ENCODE data around the gene METTL2B. TPM values are rescaled to one million over a fixed set of nuclear protein-coding genes. Genes with fewer than 3 reads are reported as not detected.
"Not testable (repeated sequence)": the region's sequence is repeated elsewhere in the genome, so short reads cannot be mapped to it uniquely, and the experiment has no call there.

Gene METTL2B
- total RNA-seq, 1 donor from 2014 or later: 18.5 TPM

DNA sequence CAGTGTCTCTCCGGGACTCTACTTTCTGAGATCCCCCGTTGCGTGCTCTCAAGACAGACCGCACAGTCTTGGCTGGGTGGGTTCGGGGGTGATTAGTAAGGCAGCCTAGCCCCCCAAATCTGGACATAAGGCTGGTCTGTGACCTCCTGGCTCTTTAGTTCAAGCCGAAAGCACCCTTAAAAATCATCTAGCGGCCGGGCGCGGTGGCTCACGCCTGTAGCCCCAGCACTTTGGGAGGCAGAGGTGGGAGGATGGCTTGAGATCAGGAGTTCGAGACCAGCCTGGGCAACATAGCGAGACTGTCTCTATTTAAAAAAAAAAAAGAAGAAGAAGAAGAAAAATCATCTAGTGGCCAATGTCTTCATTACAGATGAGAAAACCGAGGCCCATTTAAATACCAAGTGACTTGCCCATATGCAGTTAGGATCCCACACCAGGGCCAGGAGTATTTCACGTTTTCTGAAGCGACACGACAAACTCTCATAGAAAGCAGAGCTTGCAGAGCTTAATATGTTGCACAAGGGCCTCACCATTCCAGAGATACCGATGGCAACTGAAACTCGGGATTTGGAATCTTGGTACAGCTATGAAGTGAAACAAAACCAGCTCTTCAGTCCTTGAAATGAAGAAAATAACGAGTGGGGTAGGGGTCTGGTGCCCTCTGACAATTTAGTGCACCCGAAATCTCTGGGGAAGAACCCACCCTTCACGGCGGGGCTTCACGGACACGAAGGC, 21.6 kb upstream of the METTL2B start:
- DNase-seq (ENCODE audit: low read depth in 2 of 2): peak in 1 of 2 donors; percentile 20

DNA sequence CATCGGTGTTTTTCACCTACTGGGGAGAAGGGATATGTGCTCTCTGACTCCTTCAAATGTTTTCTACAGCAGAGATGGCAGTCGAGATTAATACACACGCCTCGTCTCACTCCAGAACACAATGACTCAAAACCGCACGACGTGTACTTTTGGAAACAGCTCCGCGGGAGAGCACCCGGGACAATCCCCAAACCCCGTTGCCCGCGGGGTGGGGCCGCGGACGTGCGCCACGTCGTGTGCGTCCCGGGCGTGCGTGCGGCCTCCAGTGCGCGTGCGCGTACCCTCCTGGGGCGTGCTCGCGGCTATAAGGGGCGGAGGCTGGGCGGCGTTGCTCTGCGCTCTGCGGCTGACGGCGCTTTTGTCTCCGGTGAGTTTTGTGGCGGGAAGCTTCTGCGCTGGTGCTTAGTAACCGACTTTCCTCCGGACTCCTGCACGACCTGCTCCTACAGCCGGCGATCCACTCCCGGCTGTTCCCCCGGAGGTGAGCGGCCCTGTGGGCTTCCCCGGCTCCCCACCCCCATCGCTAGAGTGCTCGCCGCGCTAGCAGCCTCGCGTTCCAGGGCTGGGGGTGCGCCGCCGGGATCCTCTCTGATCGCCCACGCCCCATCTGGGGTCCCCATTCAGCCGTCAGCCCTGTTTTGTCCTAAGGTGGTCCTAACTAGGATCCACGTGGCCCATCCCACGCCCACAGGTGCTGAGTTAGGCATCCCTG, 20.8 kb upstream of the METTL2B start, which contains the start of gene HILPDA:
Gene HILPDA (plus strand): TSS at position 336 of the 712 bp plus-strand sequence. CDS start 1,391 bp downstream, outside the sequence.
- peak; percentile 90 to 91 for DNase-seq (ENCODE audit: low read depth in 2 of 2)

DNA sequence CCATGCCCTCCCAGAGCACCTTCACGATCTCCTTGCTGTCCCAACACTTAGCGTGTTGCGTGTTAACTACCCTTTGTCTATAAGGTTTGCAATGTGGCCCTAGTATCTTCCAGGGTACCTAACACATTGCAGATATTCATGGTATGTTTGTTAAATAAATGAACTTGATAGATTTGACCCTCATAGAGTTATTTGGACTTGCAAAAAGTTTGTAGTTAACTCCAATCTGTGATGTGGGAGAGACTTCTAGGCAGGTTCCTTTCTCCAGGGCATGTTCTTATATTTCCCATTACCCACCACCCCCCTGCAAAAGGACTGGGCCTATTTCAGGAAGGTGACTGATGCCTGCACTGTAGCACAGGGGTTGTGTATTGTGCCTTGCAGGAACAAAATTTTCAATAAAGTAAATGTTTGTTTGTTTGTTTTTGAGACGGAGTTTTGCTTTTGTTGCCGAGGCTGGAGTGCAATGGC, 20.3 kb upstream of the METTL2B start:
- peak in 1 of 2 donors; percentile 5 for DNase-seq (ENCODE audit: low read depth in 2 of 2)

DNA sequence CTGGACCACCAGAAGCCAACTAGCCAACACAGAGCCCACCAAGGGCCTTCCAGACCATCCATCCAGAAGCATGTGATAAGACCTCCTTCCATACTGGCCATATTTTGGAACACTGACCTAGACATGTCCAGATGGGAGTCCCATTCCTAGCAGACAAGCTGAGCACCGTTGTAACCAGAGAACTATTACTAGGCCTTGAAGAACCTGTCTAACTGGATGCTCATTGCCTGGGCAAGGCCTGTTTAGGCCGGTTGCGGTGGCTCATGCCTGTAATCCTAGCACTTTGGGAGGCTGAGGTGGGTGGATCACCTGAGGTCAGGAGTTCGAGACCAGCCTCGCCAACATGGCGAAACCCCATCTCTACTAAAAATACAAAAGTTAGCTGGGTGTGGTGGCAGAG, 19.2 kb upstream of the METTL2B start:
- DNase-seq (ENCODE audit: low read depth in 2 of 2): not testable (repeated sequence)

DNA sequence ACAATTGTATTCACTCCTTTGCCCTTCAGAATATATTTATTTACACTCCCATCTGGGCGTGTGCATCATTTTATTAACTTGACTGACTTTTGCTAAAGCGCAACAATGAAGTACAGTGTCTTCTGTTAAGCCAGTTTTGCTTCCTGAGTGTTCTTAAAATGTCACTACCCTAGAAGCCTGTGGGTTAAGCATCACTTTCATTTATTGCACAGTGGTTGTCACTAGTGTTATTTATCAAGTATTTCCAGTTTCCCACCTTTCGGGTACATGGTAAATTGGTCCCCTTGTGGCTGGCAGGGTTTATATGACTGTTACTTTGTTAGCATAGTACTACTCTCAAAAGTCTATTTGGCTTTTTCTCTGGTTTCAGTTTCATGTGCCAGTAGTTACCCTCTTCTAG, 17.6 kb upstream of the METTL2B start:
- no peak for DNase-seq (ENCODE audit: low read depth in 2 of 2)

DNA sequence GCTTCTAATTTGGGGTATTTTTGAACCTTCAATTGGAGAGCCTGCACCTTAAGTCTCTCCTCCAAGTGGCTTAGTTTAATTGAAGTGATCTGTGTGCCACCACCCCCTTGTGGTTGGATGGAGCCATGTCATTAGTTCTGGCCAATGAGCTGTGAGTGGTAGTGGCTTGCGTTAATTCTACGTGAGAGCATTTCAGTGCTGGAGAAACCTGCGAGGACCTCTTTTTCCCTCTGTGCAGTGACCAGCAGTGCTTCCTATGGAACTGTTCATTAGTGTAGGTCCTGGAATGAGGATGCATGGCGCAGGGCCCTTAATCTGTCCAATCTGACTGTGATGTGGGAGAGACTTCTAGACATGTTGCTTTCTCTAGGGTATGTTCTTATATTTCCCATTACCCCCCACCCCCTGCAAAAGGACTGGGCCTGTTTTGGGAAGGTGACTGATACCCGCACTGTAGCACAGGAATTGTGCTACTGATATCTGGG, 17.1 kb upstream of the METTL2B start:
- peak; percentile 77 to 81 for DNase-seq (ENCODE audit: low read depth in 2 of 2)

DNA sequence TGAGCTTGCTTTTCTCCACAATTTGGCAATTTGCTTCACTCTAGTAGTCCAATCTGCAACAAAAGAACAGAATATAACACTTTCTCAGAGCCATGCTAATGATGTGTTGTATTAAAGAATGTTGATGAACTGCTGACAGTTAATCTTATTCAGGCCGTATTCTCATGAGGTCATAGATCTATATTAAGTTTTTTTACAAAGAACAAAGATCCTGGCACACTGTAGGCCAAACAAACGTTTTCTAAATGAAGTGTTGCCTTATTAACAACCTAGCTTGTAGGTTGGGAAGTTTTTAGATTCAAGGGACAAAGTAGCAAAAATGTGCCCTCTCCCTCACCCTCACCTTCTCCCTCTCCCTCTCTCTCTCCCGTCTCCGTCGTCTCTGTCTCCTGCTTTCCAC, 14.1 kb upstream of the METTL2B start:
- no peak for DNase-seq (ENCODE audit: low read depth in 2 of 2)

DNA sequence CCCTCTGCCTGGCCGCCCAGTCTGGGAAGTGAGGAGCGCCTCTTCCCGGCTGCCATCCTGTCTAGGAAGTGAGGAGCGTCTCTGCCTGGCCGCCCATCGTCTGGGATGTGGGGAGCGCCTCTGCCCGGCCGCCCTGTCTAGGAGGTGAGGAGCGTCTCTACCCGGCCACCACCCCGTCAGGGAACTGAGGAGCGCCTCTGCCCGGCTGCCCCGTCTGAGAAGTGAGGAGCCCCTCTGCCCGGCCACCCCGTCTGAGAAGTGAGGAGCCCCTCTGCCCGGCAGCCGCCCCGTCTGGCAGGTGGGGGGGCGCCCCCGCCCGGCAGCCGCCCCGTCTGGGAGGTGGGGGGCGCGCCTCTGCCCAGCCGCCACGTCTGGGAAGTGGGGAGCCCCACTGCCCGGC, 13.2 kb upstream of the METTL2B start:
- DNase-seq (ENCODE audit: low read depth in 2 of 2): not testable (repeated sequence)

DNA sequence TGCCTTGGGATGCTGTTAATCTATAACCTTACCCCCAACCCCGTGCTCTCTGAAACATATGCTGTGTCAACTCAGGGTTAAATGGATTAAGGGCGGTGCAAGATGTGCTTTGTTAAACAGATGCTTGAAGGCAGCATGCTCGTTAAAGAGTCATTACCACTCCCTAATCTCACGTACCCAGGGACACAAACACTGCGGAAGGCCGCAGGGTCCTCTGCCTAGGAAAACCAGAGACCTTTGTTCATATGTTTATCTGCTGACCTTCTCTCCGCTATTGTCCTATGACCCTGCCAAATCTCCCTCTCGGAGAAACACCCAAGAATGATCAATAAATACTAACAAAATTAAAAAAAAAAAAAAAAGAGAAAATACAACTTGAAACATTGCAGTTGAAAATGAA, 12.6 kb upstream of the METTL2B start:
- DNase-seq (ENCODE audit: low read depth in 2 of 2): not testable (repeated sequence)

DNA sequence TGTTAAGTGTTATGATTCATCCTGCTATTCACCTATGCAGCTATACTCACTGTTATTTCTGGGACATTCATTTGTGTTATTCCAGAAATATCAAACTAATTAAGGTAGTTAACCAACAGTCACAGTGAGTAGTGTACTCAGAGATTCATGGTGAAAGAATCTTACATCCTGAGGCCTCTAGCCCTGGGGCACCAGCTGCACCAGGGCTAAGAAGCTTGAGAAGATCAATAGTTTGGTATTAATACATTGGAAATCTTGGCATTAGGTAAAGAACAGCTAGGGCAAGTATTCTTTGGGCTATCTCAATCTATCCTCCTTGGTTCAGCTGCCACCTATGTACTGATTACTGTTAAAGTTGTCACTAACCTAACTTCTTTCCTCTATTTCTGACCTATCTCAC, 9.7 kb upstream of the METTL2B start:
- DNase-seq (ENCODE audit: low read depth in 2 of 2): not testable (repeated sequence)

DNA sequence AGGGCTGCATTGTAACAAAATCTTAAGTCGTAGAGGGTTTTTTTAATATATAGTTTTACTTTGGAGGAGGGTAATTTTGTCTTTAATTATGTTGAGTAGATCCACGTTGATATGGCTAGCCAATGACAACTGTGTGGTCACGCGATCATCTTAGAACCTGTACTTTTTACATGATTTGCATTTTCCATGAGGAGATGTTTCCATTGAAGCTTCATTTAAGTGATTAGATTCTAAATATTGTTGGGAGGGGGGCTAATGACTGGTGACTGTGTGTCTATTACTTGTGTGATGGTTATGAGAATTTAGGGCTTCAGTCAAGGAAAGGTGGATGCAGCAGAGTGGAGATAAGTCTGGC, 765 bp downstream of the METTL2B start:
- DNase-seq (ENCODE audit: low read depth in 2 of 2): peak in 1 of 2 donors; percentile 42

DNA sequence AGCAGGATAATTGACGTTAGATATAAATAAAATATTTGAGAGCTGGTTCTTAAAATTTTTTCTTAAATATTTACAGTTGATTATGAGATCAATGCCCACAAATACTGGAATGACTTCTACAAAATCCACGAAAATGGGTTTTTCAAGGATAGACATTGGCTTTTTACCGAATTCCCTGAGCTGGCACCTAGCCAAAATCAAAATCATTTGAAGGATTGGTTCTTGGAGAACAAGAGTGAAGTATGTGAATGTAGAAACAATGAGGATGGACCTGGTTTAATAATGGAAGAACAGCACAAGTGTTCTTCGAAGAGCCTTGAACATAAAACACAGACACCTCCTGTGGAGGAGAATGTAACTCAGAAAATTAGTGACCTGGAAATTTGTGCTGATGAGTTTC, 2.5 kb downstream of the METTL2B start:
- not testable (repeated sequence) for DNase-seq (ENCODE audit: low read depth in 2 of 2)

DNA sequence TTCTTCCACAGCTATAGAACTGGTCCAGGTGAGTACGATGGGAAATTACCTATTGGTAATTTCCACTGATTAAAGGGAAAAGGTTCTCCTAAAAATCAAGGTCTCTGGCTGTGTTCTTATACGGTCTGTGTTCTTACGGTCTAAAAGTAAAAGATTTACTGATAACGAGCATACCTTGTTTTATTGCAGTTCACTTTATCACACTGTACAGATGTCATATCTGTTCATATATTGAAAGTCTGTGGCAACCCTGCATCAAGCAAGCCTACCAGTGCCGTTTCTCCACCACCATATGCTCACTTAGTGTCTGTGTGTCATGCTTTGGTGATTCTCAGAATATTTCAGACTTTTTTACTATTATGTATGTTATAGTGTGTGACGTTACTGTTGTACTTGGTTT, 11.6 kb downstream of the METTL2B start:
- not testable (repeated sequence) for DNase-seq (ENCODE audit: low read depth in 2 of 2)

DNA sequence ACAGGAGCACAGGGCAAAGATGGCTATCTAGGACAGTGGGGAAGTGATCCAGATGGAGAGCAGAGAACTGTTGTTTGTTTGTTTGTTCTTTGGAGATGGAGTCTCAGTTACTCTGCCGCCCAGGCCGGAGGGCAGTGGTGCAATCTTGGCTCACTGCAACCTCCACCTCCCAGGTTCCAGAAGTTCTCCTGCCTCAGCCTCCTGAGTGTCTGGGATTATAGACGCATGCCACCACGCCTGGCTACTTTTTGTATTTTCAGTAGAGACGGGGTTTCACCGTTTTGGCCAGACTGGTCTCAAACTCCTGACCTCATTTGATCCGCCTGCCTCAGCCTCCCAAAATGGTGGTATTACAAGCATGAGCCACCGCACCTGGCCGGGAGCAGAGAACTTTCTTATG, 20.9 kb downstream of the METTL2B start:
- no peak for DNase-seq (ENCODE audit: low read depth in 2 of 2)

DNA sequence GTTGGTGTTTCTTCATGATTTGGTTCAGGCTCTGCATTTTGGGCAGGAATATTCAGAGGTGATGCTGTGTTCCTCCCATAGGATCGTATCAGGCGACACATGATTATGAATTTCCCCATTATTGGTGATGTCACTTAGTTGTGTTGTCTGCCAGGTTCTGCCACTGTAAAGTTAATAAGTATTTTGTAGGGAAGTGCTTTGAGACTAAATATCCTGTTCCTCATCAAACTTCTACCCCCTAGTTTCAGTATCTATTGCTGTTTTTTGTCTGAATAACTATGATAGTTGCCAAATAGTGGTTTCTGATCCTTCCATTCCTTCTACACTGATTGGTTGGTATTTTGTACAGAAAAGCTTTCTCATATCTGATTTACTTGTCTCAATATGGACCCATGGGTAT, 28.9 kb downstream of the METTL2B start:
- DNase-seq (ENCODE audit: low read depth in 2 of 2): not testable (repeated sequence)

DNA sequence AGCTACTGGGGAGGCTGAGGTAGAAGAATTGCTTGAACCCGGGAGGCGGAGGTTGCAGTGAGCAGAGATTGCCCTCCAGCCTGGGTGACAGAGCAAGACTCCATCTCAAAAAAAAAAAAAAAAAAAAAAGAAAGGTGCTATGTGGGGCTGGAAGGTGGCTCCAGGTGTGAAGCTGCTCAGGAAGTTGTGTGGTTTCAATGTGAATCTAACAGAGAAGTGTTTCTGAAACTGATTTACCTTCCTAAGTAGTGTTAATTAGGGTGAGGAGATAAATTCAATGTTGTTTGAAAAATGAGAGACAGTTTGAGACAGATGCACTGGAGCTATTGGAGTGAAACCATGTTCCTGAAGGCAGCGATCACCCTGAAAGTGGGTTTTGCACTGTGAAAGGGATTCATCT, 30.3 kb downstream of the METTL2B start:
- DNase-seq (ENCODE audit: low read depth in 2 of 2): not testable (repeated sequence)

DNA sequence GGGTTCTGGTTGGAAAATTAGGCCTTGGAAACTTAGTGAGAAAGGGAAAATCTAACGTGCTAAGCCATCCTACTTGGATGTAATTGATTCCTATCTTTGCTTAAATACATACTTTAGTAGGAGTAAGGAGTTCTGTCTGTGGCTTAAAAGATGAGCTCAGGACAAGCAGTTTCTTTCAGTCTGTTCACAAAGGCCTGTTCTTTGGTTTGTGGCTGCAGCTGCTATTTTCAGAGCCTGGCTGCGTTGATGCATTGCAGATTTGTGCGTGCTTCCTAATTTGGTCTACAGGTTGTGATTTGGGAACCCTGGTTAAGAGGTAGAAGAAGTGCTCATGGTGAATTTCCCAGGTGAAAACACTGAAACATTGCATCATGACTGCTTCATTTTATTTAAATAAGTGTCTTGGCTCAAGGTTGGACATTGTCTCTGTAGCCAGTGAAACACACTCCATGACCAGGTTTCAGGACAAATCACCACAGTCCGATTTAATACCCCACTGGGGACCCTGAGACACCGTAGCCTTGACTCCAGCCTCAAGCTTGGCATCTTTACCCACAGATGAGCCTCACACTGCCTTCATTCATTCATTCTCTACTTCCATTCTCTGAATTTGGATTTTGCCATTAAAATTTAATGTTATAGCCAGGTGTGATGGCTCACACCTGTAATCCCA, 30.9 kb downstream of the METTL2B start:
- DNase-seq (ENCODE audit: low read depth in 2 of 2): not testable (repeated sequence)

DNA sequence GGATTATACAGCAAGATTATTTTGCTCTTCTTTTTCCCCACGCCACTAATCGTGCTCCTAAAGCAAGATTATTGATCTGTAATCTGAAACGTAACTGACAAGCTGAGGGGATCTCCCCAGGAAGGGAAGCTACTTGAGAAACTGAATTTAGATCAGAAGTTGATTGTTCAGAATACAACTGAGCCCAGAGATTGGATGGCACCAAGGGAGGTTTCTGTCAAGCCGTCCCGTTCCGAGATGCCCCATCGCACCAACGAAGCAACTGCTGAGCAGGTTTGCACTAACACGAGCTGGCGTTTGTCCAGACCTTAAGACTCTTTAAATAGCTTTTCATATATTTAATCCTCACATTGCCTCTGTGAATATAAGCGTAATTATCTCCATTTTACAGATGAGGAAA, 35.1 kb downstream of the METTL2B start:
- DNase-seq (ENCODE audit: low read depth in 2 of 2): not testable (repeated sequence)

DNA sequence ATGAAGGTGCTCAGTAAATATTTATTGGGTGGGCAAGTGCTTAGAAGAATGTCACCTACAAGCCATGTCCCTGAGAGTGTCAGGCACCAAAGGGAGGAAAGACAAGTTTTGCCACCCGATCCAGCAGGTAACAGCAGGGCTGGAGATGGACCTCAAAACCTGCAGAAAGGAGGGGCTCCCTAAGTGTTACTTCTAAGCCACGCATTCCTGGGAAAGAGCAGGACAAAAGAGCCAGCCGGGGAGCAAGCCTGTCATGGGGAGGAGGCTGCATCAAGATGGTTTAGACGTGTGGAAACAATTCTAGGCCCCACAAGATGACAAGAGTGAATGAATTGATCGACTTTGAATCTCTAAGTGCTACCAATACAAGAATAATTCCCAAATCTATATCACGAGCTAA, 38.7 kb downstream of the METTL2B start:
- not testable (repeated sequence) for DNase-seq (ENCODE audit: low read depth in 2 of 2)

DNA sequence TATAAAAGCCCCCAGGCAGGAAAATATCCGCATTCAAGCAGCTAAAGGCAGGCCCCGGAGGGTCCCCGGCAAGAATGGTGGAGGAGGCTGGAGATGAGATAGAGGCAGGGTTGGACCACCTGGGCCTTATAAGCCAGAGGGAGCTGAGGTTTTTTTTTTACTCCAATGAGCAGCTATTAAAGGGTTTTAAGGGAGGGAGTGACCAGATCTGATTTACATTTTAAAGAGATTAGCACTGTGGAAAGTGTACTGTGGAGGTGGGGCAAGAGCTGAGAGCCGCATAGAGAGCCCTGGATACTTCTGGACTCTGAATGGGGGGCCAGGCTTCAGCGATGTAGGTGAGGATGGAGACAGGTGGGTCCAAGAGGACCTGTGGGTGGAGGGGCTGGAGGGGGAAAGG, 40.5 kb downstream of the METTL2B start:
- not testable (repeated sequence) for DNase-seq (ENCODE audit: low read depth in 2 of 2)

DNA sequence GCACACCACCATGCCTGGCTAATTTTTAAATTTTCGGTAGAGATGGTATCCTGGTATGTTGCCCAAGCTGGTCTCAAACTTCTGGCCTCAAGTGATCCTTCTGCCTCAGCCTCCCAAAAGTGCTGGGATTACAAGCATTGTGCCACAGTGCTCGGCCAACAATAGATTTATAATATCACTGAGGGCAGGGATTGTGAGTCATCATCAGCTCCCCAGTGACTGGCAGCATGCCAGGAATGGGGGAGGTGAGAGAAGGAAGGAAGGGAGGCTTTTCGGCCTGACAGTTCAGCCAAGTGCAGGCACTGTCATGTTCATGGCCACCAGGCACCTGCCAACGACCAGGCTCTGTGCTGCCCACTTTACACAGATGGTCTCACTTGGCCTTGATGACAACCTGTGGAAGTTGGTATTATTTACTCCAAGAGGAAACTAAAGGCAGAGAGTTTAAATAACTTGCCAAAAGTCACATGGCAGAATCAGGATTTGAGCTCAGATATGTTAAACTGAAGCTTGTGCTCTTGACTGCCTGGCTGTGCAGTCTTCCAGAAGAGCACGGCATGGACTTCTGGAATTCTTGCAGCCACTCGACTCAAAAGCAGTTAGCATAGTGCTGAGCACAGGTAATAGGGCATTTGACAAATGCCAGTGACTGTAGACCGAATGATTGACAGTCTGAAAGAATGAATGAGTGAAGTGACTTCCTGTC, 46.8 kb downstream of the METTL2B start:
- DNase-seq (ENCODE audit: low read depth in 2 of 2): peak; percentile 86 to 94
